ENCODE data around the gene CFLAR.

The CFLAR gene

DNA sequence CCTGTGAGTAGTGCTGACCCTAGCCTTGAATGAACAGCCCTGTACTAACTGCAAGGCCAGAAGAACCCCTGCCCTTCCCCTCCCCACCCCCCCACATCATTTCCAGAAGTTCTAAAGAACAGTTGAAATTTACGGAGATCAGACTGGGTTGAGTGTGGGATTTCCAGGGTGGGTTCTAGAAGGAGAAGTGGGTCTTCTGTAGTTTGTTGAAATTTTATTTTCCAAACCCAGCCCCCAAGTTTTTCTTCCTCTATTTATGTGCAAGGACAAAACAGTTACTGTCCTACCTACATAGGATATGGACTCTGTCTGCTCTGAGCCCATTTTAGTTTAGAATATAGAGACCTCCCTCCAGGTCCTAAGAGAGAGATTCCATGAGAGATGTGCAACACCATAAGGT lies 40.7 kb downstream of the CFLAR start:
- H3F3A ChIP-seq (ENCODE audit: control insufficient read depth, insufficient read depth), result no peaks in the 10 kb centered on the region
- no peaks in the 10 kb centered on the region for H3K9me2 ChIP-seq (replicated peaks; ENCODE audit: control insufficient read depth, low read length)
- TF ChIP-seq, protein P1, sequence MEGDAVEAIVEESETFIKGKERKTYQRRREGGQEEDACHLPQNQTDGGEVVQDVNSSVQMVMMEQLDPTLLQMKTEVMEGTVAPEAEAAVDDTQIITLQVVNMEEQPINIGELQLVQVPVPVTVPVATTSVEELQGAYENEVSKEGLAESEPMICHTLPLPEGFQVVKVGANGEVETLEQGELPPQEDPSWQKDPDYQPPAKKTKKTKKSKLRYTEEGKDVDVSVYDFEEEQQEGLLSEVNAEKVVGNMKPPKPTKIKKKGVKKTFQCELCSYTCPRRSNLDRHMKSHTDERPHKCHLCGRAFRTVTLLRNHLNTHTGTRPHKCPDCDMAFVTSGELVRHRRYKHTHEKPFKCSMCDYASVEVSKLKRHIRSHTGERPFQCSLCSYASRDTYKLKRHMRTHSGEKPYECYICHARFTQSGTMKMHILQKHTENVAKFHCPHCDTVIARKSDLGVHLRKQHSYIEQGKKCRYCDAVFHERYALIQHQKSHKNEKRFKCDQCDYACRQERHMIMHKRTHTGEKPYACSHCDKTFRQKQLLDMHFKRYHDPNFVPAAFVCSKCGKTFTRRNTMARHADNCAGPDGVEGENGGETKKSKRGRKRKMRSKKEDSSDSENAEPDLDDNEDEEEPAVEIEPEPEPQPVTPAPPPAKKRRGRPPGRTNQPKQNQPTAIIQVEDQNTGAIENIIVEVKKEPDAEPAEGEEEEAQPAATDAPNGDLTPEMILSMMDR (IDR thresholded peaks at IDR 0.05; ENCODE audit: low read depth, low read length, poor library complexity, severe bottlenecking), result no peak
- no peak for TF ChIP-seq EZH2phosphoT487 (IDR thresholded peaks at IDR 0.05; ENCODE audit: borderline replicate concordance, low read length)
- no peak overlapping the region for H3K4me3 ChIP-seq (ENCODE audit: low read length)
- H3K4me1 ChIP-seq (ENCODE audit: control insufficient read depth, low read length), result peaks cover 33% of the 10 kb centered on the region
- no peaks in the 10 kb centered on the region for H3K9me3 ChIP-seq (ENCODE audit: control insufficient read depth, insufficient read depth, low read length)
- no peak overlapping the region for H3K27ac ChIP-seq (ENCODE audit: low read depth, low read length)
- H3K36me3 ChIP-seq (ENCODE audit: control insufficient read depth, low read length), result no peaks in the 10 kb centered on the region
- H3K4me2 ChIP-seq (ENCODE audit: low read length), result no peak overlapping the region
- no peaks in the 10 kb centered on the region for H3K79me2 ChIP-seq (ENCODE audit: control insufficient read depth, low read length)
- no peaks in the 10 kb centered on the region for H4K20me1 ChIP-seq (ENCODE audit: control insufficient read depth, insufficient read depth, low read depth, low read length)
- no peaks in the 10 kb centered on the region for H3K27me3 ChIP-seq (ENCODE audit: control insufficient read depth, low read length)

DNA sequence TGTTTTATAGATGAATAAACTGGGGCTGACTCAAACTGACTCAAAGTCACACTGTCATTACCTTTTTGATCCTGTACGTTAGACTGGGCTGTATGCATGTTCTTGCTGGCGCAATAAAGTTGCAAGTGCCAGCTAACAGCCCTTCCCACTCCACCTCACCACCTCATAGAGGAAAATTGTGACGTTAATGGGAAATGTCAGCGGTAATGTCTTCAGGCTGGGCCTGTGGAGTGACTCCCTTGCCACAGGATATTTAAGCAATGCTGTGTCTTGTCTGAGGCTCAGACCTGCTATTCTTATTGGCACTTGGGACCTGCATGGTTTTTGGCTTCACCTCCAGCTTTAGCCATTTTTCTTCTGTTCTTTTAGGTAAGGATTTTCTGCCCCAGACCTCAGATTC lies 41.7 kb downstream of the CFLAR start:
- Histone ChIP-seq H4K20me1 (ENCODE audit: control insufficient read depth, insufficient read depth, low read depth, low read length) (no peaks in the 10 kb centered on the region), H3K4me1 (ENCODE audit: control insufficient read depth, low read length) (peaks cover 31% of the 10 kb centered on the region), H3K9me3 (ENCODE audit: control insufficient read depth, insufficient read depth, low read length) (no peaks in the 10 kb centered on the region), H3K4me2 (ENCODE audit: low read length) (peak overlapping the region; percentile 90), H3K36me3 (ENCODE audit: control insufficient read depth, low read length) (peaks cover 2% of the 10 kb centered on the region; the same call in 1 of the 2 replicates), H3K9me2 (replicated peaks; ENCODE audit: control insufficient read depth, low read length) (no peaks in the 10 kb centered on the region), H3K79me2 (ENCODE audit: control insufficient read depth, low read length) (no peaks in the 10 kb centered on the region), H3K27me3 (ENCODE audit: control insufficient read depth, low read length) (no peaks in the 10 kb centered on the region), H3K4me3 (ENCODE audit: low read length) (peak overlapping the region; percentile 60), H3K27ac (ENCODE audit: low read depth, low read length) (peak overlapping the region; percentile 42), H3F3A (ENCODE audit: control insufficient read depth, insufficient read depth) (no peaks in the 10 kb centered on the region)
- TF ChIP-seq, protein P1 (IDR thresholded peaks at IDR 0.05; ENCODE audit: low read depth, low read length, poor library complexity, severe bottlenecking), result no peak
- no peak for TF ChIP-seq EZH2phosphoT487 (IDR thresholded peaks at IDR 0.05; ENCODE audit: borderline replicate concordance, low read length)

DNA sequence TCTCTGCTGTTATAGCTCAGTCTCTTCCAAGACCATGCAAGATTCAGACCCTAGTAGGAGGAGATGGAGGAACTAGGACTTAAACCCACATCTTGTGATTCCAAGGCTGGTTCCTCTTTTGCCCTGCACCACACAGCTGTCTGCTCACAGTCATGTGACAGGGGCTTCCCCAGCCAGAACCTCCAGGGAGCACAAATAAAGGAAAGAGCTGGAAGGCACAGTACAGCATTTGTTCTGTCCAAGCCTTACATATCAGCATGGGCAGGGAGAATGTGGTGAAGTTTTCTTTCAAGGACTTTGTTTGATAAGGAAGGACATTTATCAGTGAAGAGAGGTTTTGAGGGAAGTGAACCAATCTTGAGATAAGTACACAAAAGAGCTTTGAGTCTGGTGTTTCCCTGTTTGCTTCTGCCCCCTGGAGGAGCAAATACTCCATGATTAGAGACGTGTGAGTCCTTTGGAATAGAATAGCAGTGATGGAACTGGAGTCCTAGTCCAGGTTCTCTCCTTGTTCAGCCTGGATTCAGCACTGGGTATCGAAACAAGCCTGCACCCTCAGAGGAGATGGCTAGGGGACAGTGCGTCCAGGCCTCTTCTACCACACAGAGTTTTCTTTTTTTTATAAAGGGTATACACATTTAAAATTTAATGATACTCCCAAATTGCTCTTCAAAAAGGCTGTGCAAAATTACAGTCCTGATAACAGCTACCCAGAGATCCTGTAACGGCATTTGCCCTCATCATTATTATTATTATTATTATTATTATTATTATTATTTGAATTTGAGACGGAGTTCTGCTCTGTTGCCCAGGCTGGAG lies 42.4 kb downstream of the CFLAR start:
- H3K27me3 ChIP-seq (ENCODE audit: control insufficient read depth, low read length), result no peaks in the 10 kb centered on the region
- H3K4me3 ChIP-seq (ENCODE audit: low read length), result peak overlapping the region; percentile 60
- no peaks in the 10 kb centered on the region for H3K9me2 ChIP-seq (replicated peaks; ENCODE audit: control insufficient read depth, low read length)
- TF ChIP-seq, protein P1 (IDR thresholded peaks at IDR 0.05; ENCODE audit: low read depth, low read length, poor library complexity, severe bottlenecking), result peak; percentile 79
- TF ChIP-seq EZH2phosphoT487 (IDR thresholded peaks at IDR 0.05; ENCODE audit: borderline replicate concordance, low read length), result no peak
- H4K20me1 ChIP-seq (ENCODE audit: control insufficient read depth, insufficient read depth, low read depth, low read length), result no peaks in the 10 kb centered on the region
- no peaks in the 10 kb centered on the region for H3K79me2 ChIP-seq (ENCODE audit: control insufficient read depth, low read length)
- H3K27ac ChIP-seq (ENCODE audit: low read depth, low read length), result peak overlapping the region; percentile 42
- peaks cover 5% of the 10 kb centered on the region; the same call in 1 of the 2 replicates for H3K36me3 ChIP-seq (ENCODE audit: control insufficient read depth, low read length)
- no peaks in the 10 kb centered on the region for H3F3A ChIP-seq (ENCODE audit: control insufficient read depth, insufficient read depth)
- peaks cover 31% of the 10 kb centered on the region for H3K4me1 ChIP-seq (ENCODE audit: control insufficient read depth, low read length)
- peak overlapping the region; percentile 90 for H3K4me2 ChIP-seq (ENCODE audit: low read length)
- H3K9me3 ChIP-seq (ENCODE audit: control insufficient read depth, insufficient read depth, low read length), result no peaks in the 10 kb centered on the region

Data from DOHH2 (cell line).